H1 (cell line): ENCODE results near the gene SPOCK1. TPM values are rescaled to one million over a fixed set of nuclear protein-coding genes. Genes with fewer than 3 reads are reported as not detected.

Experiments used
- CTCF ChIA-PET: fragments of 300-600 bp; sonication (Branson Sonifier 250); formaldehyde crosslinking; loops from one replicate; lab custom pipeline; 2021; ENCODE audit not compliant: partially characterized antibody; lab: Charles Lee
- POLR2A ChIA-PET: fragments of 300-600 bp; sonication (Branson Sonifier 250); formaldehyde crosslinking; loops from one replicate; lab custom pipeline; 2021; ENCODE audit warnings: inconsistent platforms; ENCODE audit not compliant: partially characterized antibody; lab: Charles Lee
- DNase-seq, 2 experiments: peaks; one replicate each; pipeline versions ENCODE4 v3.0.0 to v3.0.0-alpha.2; 2010 to 2022; ENCODE audit warnings: low spot score in 2 of 2, low read depth in 1 of 2, mixed read lengths in 1 of 2
- FAIRE-seq: peaks from 2 replicates; lab custom pipeline; 2011; peaks lifted over from hg19 to GRCh38; lab: Jason Lieb, UNC
- H2AFZ ChIP-seq: 2 replicates; pipeline ENCODE4 v1.8.1; 2012; ENCODE audit warnings: low read length, inconsistent platforms
- H2AK5ac ChIP-seq: 2 replicates; pipeline ENCODE4 v1.6.1; 2013; ENCODE audit warnings: low read depth, low read length
- H2BK120ac ChIP-seq: replicated peaks from 2 replicates; pipeline ENCODE3; 2013; ENCODE audit warnings: low read depth, low read length, inconsistent platforms
- H2BK12ac ChIP-seq: 2 replicates; pipeline ENCODE4 v1.6.1; 2013; ENCODE audit warnings: low read depth, low read length
- H2BK15ac ChIP-seq: 2 replicates; pipeline ENCODE4 v1.6.1; 2013; ENCODE audit warnings: low read length
- H2BK20ac ChIP-seq: 2 replicates; pipeline ENCODE4 v1.6.1; 2013; ENCODE audit warnings: low read length
- H2BK5ac ChIP-seq: 2 replicates; pipeline ENCODE4 v1.6.1; 2013; ENCODE audit warnings: low read depth, low read length
- H3K14ac ChIP-seq: 2 replicates; pipeline ENCODE4 v1.6.1; 2013; ENCODE audit warnings: inconsistent platforms; ENCODE audit not compliant: insufficient read length
- H3K18ac ChIP-seq: 2 replicates; pipeline ENCODE4 v1.6.1; 2013; ENCODE audit warnings: low read length; ENCODE audit errors: extremely low read depth
- H3K23ac ChIP-seq: 2 replicates; pipeline ENCODE4 v1.6.1; 2013; ENCODE audit warnings: inconsistent platforms; ENCODE audit not compliant: insufficient read length
- H3K23me2 ChIP-seq: 2 replicates; pipeline ENCODE4 v1.6.1; 2013; ENCODE audit warnings: low read depth, low read length
- H3K27ac ChIP-seq: 2 replicates; pipeline ENCODE4 v1.6.1; 2011; ENCODE audit warnings: low read depth, low read length, inconsistent platforms
- H3K27me3 ChIP-seq, 4 experiments: replicated peaks in 1 of 4; 1 replicate in 1 of 4; 2 replicates in 3 of 4; pipeline versions ENCODE4 v1.6.1 to v1.8.1; 2011 to 2013; ENCODE audit warnings: low read length in 3 of 4, mild to moderate bottlenecking in 3 of 4, inconsistent platforms in 2 of 4, mixed read lengths in 2 of 4, moderate library complexity in 1 of 4; ENCODE audit not compliant: control insufficient read depth in 3 of 4, insufficient read depth in 3 of 4; ENCODE audit errors: extremely low read depth in 1 of 4
- H3K36me3 ChIP-seq, 4 experiments: 2 replicates each; pipeline versions ENCODE4 v1.6.1 to v1.8.1; 2011 to 2013; ENCODE audit warnings: mild to moderate bottlenecking in 4 of 4, low read length in 3 of 4, moderate library complexity in 2 of 4, control low read depth in 1 of 4, inconsistent platforms in 1 of 4; ENCODE audit not compliant: insufficient read depth in 4 of 4, control insufficient read depth in 2 of 4
- H3K4ac ChIP-seq: replicated peaks from 2 replicates; pipeline ENCODE3; 2013; ENCODE audit warnings: low read length, low read depth, mixed read lengths, inconsistent platforms; ENCODE audit not compliant: insufficient read length
- H3K4me1 ChIP-seq, 4 experiments: replicated peaks in 1 of 4; 1 replicate in 1 of 4; 2 replicates in 3 of 4; pipeline versions ENCODE4 v1.6.1 to v1.8.1; 2011 to 2013; ENCODE audit warnings: low read length in 3 of 4, inconsistent platforms in 2 of 4, mixed read lengths in 1 of 4; ENCODE audit not compliant: insufficient read depth in 4 of 4, control insufficient read depth in 3 of 4
- H3K4me2 ChIP-seq, 2 experiments: 2 replicates each; pipeline versions ENCODE4 v1.6.1 to v1.8.1; 2011 to 2013; ENCODE audit warnings: low read depth in 2 of 2, low read length in 2 of 2, control low read depth in 1 of 2, inconsistent platforms in 1 of 2, mild to moderate bottlenecking in 1 of 2; ENCODE audit not compliant: insufficient read depth in 1 of 2
- H3K4me3 ChIP-seq, 4 experiments: fragments of 200-600, 300-600 bp in 1 of 4; sonication (generic), shearing (Covaris generic), sonication (Bioruptor Twin) in 1 of 4; 2 replicates each; pipeline versions ENCODE4 v1.5.1 to v1.8.1; 2011 to 2016; ENCODE audit warnings: low read length in 4 of 4, low read depth in 3 of 4, control low read depth in 2 of 4, inconsistent platforms in 2 of 4, mild to moderate bottlenecking in 2 of 4, mixed read lengths in 1 of 4, moderate library complexity in 1 of 4; ENCODE audit not compliant: insufficient read depth in 2 of 4; ENCODE audit errors: extremely low read depth in 1 of 4
- H3K56ac ChIP-seq: replicated peaks from 2 replicates; pipeline ENCODE3; 2013; ENCODE audit warnings: low read depth, mild to moderate bottlenecking, mixed read lengths, low read length, inconsistent platforms; ENCODE audit not compliant: insufficient read length
- H3K79me1 ChIP-seq: 2 replicates; pipeline ENCODE4 v1.6.1; 2013; ENCODE audit warnings: low read depth, low read length, control low read depth
- H3K79me2 ChIP-seq, 2 experiments: 2 replicates each; pipeline versions ENCODE4 v1.6.1 to v1.8.1; 2012 to 2013; ENCODE audit warnings: low read length in 2 of 2, mild to moderate bottlenecking in 2 of 2, inconsistent platforms in 1 of 2; ENCODE audit not compliant: insufficient read depth in 2 of 2, control insufficient read depth in 1 of 2
- H3K9ac ChIP-seq, 4 experiments: replicated peaks in 1 of 4; 1 replicate in 1 of 4; 2 replicates in 3 of 4; pipeline versions ENCODE4 v1.6.1 to v1.8.1; 2011 to 2013; ENCODE audit warnings: low read depth in 3 of 4, low read length in 3 of 4, control low read depth in 2 of 4, mild to moderate bottlenecking in 2 of 4, moderate library complexity in 2 of 4, inconsistent platforms in 1 of 4; ENCODE audit errors: extremely low read depth in 1 of 4
- H3K9me3 ChIP-seq, 2 experiments: 2 replicates each; pipeline versions ENCODE4 v1.6.1 to v1.8.1; 2012 to 2013; ENCODE audit warnings: mild to moderate bottlenecking in 2 of 2, moderate library complexity in 2 of 2, control low read depth in 1 of 2, inconsistent platforms in 1 of 2, low read depth in 1 of 2, low read length in 1 of 2, mixed read lengths in 1 of 2; ENCODE audit not compliant: insufficient read depth in 2 of 2
- H4K20me1 ChIP-seq, 2 experiments: replicated peaks in 1 of 2; 2 replicates each; pipeline versions ENCODE3 to v1.8.1; 2011 to 2013; ENCODE audit warnings: inconsistent platforms in 2 of 2, low read length in 2 of 2, mild to moderate bottlenecking in 1 of 2; ENCODE audit not compliant: insufficient read depth in 2 of 2, control insufficient read depth in 1 of 2
- H4K5ac ChIP-seq: 2 replicates; pipeline ENCODE4 v1.6.1; 2013; ENCODE audit warnings: low read length, low read depth, mixed read lengths, inconsistent platforms; ENCODE audit not compliant: insufficient read length
- H4K8ac ChIP-seq: 2 replicates; pipeline ENCODE4 v1.8.0; 2013; ENCODE audit warnings: mild to moderate bottlenecking, moderate library complexity, low read length, inconsistent platforms; ENCODE audit not compliant: insufficient read depth; ENCODE audit errors: extremely low read depth
- H4K91ac ChIP-seq: replicated peaks from 2 replicates; pipeline ENCODE3; 2013; ENCODE audit warnings: low read length, mixed read lengths, inconsistent platforms; ENCODE audit not compliant: insufficient read length
- BCL11A ChIP-seq, 2 experiments: IDR thresholded peaks; one replicate each; pipeline ENCODE4 v1.6.1; 2011; ENCODE audit warnings: low read depth in 2 of 2, low read length in 2 of 2, mild to moderate bottlenecking in 2 of 2
- CREB1 ChIP-seq: IDR thresholded peaks from 2 replicates; pipeline ENCODE4 v1.6.1; 2012; ENCODE audit warnings: inconsistent platforms
- JUND ChIP-seq: IDR thresholded peaks from 2 replicates; pipeline ENCODE4 v1.6.1; 2011; ENCODE audit warnings: mild to moderate bottlenecking, improper control_type of control experiment, low read length
- MAX ChIP-seq: IDR thresholded peaks from 2 replicates; pipeline ENCODE4 v1.6.1; 2012; ENCODE audit warnings: inconsistent platforms
- POLR2A ChIP-seq, 2 experiments: IDR thresholded peaks; 1 replicate in 1 of 2; 2 replicates in 1 of 2; pipeline ENCODE4 v1.6.1; 2011; ENCODE audit warnings: low read depth in 2 of 2, low read length in 2 of 2, mild to moderate bottlenecking in 2 of 2; ENCODE audit errors: control extremely low read depth in 1 of 2
- RXRA ChIP-seq: IDR thresholded peaks from 2 replicates; pipeline ENCODE4 v1.6.1; 2011; ENCODE audit warnings: low read depth, mild to moderate bottlenecking, low read length, moderate library complexity; ENCODE audit not compliant: insufficient read depth
- TEAD4 ChIP-seq: IDR thresholded peaks from 2 replicates; pipeline ENCODE4 v1.6.1; 2012; ENCODE audit warnings: low read depth, low read length, inconsistent platforms, mixed read lengths
- polyA plus RNA-seq, 7 experiments: library from polyadenylated mRNA; depleted of rRNA in 3 of 7; stranded (reverse) in 5 of 7; unstranded in 2 of 7; fragments of >200 nt in 5 of 7; fragments of 200-250 nt in 2 of 7; gene quantifications; 1 replicate in 5 of 7; 2 replicates in 1 of 7; 4 replicates in 1 of 7; pipeline versions ENCODE4 v1.2.1 to v1.2.3, GENCODE V29; 2011 to 2013; ENCODE audit warnings: missing spikeins in 2 of 7, mixed read lengths in 2 of 7
- total RNA-seq: library from RNA; stranded (reverse); fragmentation: NEBNext Ultra II Directional; extraction: Animal tissue kit (Norgen Biotek cat#: 25700); gene quantifications from 2 replicates; pipeline ENCODE4 v1.2.1, GENCODE V29; 2021

SPOCK1 gene
- total and polyA plus RNA-seq, 2 of the 8 experiments (the other 6 are each of a cell fraction or from before 2014, with no cell fraction given), result 6.9 to 18.1 TPM

- Histone ChIP-seq H2BK20ac (no peak overlapping the region), H2BK120ac (no peak overlapping the region), H4K5ac (no peak overlapping the region), H3K79me2 (no peaks in the 10 kb centered on the region), H3K56ac (no peak overlapping the region), H4K91ac (no peak overlapping the region), H2BK5ac (no peak overlapping the region), H4K8ac (no peak overlapping the region), H3K4me3 (no peak overlapping the region), H3K23ac (no peak overlapping the region), H3K9me3 (no peaks in the 10 kb centered on the region), H3K4me2 (no peak overlapping the region), H3K4me1 (peaks cover 0 to 5% (median 2%) of the 10 kb centered on the region in 4 experiments; a peak in 2 of 7 replicates), H2BK12ac (no peak overlapping the region), H3K14ac (no peak overlapping the region), H3K27ac (no peak overlapping the region), H2AK5ac (no peak overlapping the region), H3K4ac (no peak overlapping the region), H2AFZ (no peak overlapping the region), H2BK15ac (no peak overlapping the region), H4K20me1 (no peaks in the 10 kb centered on the region), H3K36me3 (no peaks in the 10 kb centered on the region), H3K79me1 (no peaks in the 10 kb centered on the region), H3K23me2 (no peaks in the 10 kb centered on the region), H3K18ac (no peak overlapping the region), H3K9ac (no peak overlapping the region), H3K27me3 (no peaks in the 10 kb centered on the region; a peak in 1 of 7 replicates)
- FAIRE-seq (no peak), DNase-seq (no peak)
- ChIA-PET CTCF (interaction anchor here (0.6 to 10.1 kb wide), 50 partner anchors 9 to 575 kb away, joined by 3 to 80 read pairs (median 5); partner anchors contain the start of gene SPOCK1), POLR2A (interaction anchor here (0.6 to 0.9 kb wide), 2 partner anchors 143 to 152 kb away, joined by 3 to 4 read pairs; no protein-coding TSS in a partner anchor)
- TF ChIP-seq TEAD4, result no peak
- no peak for TF ChIP-seq POLR2A (IDR thresholded peaks at IDR 0.05; ENCODE audit: control extremely low read depth in 1 of 2, low read depth in 2 of 2, low read length in 2 of 2)
- TF ChIP-seq BCL11A (IDR thresholded peaks at IDR 0.05; ENCODE audit: low read depth in 2 of 2, low read length in 2 of 2), result no peak
- no peak for TF ChIP-seq MAX
- no peak for TF ChIP-seq JUND
- no peak for TF ChIP-seq RXRA
- no peak for TF ChIP-seq CREB1
These were observed 153.7 kb downstream of the SPOCK1 start for GRCh38 chr5:137345396-137345795.
